Activated CD4-positive, alpha-beta T cell treated with anti-CD3 and anti-CD28 coated beads, Interleukin-2, amount 50 U/mL, for 16 hours (primary cell): ENCODE data around the gene CASP14.
"Not testable (repeated sequence)": the region's sequence is repeated elsewhere in the genome, so short reads cannot be mapped to it uniquely, and the experiment has no call there.

Source experiments
- DNase-seq: peaks from one replicate; pipeline ENCODE4 v3.0.0-alpha.2; 2020

CASP14 gene, protein sequence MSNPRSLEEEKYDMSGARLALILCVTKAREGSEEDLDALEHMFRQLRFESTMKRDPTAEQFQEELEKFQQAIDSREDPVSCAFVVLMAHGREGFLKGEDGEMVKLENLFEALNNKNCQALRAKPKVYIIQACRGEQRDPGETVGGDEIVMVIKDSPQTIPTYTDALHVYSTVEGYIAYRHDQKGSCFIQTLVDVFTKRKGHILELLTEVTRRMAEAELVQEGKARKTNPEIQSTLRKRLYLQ

DNA sequence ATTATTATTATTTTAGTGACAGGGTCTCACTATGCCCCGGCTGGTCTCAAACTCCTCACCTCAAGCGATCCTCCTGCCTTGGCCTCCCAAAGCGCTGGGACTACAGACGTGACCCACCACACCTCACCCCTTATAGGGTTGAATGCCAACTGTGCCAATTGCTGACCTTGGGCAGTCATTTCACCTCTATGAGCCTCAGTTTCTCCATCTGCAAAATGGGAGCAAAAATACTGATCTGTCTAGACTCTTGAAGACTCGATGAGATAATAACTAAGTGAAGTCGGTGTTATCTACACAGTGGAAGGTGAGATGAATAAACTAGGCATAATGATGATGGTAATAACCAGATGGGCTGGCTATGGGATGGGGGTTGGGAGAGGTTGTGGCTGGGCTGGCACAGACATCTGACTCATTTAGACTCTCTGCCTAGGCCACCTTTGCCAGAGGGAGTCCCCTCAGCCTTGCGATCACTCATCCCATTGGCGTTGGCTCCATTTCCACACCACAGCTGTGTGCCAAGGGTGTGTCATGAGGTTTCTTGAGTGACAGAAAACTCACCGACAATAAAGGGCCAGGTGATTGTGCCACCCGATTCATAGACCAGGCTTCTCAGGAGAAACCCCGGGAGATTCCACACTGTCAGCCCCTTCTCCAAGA, at the start of gene CASP14:
Gene CASP14 (plus strand): TSS at position 596 of the 657 bp plus-strand sequence. CDS start 2,772 bp downstream, outside the sequence.
- no peak for DNase-seq

DNA sequence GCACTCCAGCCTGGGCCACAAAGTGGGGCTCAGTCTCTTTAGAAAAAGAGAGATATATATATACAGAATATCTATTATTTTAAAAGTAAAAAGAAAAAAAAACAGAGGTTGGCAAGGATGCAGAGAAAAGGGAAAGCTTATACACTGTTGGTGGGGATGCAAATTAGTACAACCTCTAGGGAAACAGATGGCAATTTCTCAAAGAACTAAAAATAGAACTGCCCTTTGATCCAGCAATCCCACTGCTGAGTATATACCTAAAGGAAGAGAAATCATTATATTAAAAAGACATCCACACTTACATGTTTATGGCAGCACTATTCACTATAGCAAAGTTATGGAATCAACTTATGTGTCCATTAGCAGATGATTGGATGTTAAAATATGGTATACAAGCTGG, 41.0 kb upstream of the CASP14 start:
- no peak for DNase-seq

DNA sequence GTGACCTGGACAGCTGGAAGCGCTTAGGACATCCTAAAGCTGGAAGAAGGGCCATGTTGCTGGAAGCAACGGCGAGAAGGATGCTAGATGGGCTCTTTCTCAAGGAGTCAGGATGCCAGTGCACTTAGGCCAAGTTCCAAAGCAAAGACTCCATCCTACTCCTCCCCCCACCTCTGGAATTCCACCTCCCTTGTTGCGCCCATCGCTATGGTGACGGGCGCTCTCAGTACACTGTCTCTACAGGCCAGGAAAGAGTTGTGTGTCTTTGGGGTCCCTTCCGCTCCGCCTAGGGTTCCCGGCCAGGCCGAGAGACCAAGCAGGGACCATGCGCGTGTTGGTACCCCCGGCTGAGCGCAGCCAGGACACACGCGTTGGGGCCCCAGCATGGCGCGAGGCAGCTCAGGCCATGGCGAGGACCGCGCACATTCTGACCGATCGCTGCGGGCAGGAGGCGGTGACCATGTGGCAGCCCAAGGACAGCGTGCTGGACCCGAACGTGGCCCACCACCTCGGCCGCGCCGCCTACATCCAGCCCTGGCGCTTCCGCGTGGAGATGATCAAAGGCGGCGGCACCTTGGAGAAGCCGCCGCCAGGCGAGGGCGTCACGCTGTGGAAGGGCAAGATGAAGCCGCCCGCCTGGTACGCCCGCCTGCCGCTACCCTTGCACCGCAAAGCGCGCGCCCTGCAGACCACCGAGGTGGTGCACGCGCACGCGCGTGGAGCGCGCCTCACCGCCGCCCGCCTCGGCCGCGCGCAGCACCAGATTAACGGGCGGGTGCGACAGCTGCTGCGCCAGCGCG, 38.6 kb upstream of the CASP14 start:
- no peak for DNase-seq

DNA sequence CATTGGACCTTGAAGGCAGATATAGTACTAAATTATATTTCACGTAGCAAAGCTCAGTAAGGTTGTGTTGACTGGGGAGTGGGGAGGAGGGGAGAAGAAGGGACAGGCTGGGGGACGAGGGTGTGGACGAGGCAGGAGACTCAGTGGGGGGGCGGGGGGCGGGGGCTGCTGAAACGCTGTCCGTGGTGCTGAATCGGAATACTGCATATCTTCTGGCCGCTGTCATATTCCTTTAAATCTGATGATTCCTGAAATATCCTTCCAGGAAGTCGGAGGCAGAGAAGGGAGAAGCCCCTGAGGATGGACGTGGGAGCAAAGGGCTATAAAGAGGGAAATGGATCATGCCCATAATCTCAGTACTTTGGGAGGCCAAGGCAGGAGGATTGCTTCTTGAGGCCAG, 34.7 kb upstream of the CASP14 start:
- no peak for DNase-seq

DNA sequence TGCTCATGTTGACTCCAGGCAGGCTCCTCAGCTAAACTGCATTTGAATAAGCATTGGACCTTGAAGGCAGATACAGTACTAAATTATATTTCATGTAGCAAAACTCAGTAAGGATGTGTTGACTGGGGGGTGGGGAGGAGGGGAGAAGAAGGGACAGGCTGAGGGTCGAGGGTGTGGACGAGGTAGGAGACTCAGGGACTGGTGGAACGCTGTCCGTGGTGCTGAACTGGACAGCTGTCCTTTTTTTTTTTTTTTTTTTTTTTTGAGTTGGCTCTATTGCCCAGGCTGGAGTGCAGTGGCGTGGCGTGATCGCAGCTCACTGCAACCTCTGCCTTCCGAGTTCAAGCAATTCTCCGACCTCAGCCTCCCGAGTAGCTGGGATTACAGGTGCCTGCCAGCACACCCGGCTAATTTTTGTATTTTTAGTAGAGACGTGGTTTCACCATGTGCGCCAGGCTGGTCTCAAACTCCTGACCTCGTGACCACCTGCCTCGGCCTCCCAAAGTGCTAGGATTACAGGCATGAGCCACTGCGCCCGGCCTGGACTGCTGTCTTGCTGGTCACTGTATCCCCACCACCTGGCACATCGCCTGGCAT, 33.2 kb upstream of the CASP14 start:
- DNase-seq, result no peak

DNA sequence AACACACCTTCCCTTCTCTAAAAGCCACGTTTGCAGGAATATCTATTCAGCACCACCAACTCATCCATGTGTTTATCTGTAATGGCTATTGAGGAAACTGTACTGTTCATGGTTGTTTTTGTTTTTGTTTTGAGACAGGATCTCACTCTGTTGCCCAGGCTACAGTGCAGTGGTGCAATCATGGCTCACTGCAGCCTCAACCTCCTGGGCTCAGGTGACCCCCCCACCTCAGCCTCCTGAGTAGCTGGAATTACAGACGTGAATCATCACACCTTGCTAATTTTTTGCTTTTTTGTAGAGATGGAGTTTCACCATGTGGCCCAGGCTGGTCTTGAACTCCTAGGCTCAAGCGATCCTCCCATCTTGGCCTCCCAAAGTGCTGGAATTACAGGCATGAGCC, 30.4 kb upstream of the CASP14 start:
- DNase-seq, result not testable (repeated sequence)

DNA sequence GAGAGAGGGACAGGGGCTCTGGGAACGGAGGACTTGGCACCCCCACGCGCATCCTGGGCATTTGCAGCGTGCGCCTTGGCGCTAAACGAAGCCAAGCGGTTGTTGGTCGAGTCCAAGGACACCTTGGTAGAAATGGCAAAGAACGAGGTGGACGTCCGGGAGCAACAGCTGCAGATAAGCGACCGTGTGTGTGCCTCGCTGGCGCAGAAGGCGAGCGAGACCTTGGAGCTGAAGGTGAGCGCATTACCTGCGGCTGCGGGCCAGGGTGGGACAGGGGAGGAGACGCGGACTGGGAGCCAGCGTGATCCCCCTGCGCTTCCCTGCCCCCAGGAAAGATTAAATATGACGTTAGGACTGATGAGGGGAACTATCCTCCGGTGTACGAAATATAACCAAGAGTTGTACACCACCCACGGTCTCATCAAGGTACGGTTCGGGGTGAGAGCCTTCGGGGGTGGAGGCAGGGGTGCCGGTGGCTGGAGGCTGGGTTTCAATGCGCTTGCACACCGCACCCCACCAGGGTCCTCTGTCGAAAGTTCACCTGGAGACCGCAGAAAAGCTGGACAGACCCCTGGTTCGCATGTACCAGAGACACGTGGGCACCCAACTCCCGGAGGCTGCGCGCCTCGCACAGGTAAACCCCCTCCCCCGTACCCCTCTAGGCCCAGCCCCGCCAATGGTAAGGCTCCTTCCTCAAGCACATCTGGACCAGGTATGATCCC, 27.8 kb upstream of the CASP14 start:
- no peak for DNase-seq

DNA sequence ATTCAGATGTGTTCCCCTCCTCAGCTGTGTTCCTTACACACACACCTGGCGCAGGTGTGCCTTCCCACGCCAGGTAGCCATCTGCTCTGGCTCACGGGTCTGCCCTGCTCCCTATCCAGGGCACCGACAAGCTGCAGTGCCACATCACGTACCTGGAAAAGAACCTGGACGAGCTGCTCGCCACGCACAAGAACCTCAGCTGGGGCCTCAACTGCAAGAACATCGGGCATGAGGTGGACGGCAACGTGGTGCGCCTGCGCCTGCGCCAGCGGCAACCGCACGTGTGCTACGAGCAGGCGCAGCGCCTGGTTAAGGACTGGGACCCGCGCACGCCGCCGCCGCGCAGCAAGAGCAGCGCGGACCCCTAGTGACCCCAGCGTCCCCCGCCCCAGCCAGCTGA, 26.5 kb upstream of the CASP14 start:
- DNase-seq, result no peak

DNA sequence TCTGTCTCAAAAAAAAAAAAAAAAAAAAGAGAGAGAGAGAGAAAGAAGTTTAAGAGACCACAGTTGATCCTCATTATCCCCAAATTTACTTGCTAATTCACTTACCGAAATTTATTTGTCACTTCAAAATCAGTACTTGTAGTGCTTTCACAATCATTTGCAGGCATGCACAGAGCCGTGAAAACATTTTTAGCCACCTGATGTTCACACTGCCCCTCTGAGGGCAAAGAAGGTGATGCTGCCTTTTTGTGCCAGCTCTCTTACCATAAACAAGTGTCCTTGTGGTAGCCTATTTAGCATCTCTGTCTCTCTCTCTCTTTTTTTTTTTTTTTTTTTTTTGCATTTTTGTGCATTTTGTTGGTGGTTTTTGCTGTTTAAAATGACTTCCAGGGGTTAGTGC, 24.1 kb upstream of the CASP14 start:
- no peak for DNase-seq

DNA sequence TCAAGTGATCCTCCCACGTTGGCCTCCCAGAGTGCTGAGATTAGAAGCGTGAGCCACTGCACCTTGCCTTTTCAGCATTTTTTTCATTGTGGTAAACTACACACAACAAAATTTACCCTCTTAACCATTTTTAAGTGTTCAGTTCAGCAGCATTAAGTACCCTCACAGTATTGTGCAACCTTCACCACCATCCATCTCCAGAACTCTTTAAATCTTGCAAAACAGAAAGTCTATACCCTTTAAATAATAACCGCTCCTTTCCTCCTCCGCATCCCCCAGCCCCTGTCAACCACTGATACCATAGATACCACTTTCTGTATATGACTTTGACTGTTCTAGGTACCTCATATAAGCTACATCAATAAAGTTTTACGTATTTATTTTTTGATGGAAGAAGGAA, 20.8 kb upstream of the CASP14 start:
- DNase-seq, result no peak

DNA sequence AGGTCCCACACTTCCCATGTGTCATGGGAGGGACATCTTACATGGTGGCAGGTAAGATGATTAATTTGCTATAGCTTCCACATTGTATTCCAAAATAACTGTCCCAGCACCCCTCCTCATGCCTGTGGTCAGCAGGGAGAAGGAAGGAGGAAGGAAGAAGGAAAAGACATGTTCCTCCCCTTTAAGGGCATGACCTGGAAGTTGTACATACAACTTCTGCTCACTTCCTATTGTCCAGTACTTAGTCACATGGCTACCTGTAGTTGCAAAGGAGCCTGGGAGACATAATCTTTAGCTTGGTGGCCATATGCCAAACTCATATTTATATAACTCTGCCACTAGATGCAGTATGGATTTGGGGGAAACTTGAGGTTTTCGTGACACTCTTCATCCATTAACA, 17.6 kb upstream of the CASP14 start:
- no peak for DNase-seq

DNA sequence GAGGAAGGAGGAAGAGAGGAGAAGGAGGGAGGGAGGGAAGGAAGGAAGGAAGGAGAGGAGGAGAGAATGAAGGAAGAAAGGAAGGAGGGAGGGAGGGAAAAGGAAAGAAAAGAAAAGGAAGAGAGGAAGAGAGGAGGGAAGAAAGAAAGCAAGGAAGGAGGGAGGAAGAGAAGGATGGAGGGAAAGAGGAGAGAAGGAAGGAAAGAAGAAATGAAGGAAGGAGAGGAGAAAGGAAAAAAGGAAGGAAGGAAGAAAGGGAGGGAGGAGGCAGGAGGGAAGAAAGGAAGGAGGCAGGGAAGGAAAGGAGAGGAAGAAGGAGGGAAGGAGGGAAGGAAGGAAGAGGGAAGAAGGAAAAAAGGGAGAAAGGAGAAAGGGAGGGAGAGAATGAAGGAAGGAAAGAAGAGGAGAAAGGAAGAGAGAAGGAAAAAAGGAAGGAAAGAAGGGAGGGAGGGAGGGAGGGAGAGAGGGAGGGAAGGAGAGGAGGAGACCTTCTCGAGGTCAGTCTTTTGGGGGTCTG, 13.4 kb upstream of the CASP14 start:
- no peak for DNase-seq

DNA sequence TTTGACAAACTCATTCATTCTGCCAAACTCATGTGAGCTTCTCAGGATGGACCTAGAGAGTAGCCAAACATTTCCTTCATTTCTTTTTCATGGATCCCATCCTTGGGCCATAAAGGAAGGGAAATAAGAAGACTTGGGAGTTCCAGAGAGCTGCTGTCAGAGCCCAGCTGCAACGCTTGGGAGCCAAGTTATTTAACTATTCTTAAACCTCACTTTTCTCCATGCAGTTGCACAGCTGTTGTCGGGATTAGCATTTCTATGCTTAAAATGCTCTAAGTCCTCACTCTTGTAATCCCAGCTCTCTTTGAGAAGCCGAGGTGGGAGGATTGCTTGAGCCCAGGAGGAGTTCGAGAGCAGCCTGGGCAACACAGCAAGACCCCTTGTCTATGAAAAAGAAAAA, 11.7 kb upstream of the CASP14 start:
- no peak for DNase-seq

DNA sequence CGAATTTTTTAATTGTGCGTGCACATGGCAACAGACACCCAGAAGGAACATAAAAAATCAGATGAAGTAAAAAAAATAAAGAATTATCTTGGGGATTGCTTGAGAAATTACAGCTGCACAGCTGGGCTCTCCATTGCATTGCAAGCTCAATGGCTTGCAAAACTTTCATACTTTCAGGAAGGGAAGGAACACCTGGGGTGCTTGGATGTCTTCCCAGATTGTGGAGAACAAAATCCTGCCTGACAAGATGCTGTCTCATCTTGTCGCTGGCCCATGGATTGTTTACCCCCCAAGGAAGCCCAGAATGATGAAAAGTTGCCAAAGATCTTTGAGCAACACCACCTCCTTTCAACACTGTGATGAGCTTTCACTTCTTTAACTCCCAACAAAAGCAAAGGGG, 11.0 kb upstream of the CASP14 start:
- no peak for DNase-seq

DNA sequence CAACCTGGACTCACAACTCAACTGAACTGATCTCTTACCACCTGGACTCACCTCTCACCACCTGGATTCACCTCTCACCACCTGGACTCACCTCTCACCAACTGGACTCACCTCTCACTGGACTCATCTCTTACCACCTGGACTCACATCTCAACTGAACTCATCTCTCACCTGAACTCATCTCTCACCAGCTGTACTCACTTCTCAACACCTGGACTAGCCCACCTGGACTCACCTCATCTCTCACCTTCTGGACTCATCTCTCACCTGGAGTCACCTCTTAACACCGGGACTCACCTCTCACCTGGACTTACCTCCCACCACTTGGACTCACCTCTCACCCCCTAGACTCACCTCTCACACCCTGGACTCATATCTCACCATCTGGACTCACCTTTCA, 7.3 kb upstream of the CASP14 start:
- no peak for DNase-seq

DNA sequence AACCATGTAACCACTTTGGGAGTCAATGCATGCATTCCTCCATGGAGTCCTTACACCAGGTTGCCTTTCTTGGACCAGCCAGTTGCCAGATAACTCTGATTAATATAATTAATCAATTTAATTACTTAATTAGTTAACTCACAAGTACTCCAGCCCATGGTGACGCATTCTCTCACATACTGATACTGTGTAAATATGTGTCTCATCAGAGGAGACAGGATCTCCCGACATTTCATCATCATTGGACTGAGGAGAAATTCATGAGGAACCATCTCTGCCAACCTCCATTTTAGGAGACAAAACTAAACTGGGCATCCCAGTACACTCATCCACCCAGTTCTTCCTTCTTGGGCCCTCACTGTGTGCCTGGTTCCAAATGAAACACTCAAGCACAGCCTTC, 6.5 kb upstream of the CASP14 start:
- no peak for DNase-seq

DNA sequence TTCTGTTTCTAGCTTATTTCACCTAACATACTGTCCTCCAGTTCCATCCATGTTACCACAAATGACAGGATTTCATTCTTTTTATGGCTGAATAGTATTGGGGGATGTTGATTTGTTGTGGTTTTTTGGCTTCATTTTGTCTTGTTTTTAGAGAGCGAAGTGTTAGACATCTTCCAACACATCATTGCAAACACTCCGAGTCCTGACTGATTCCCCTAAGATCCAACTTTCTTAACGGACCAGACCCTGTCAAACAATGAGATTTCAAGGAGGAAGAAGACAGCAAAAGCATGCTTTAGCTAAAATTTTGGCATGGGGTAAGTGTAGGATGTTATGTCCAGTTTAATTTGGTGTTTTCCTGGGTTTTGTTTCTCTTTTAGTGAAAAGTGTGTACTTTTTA, 3.8 kb upstream of the CASP14 start:
- no peak for DNase-seq

DNA sequence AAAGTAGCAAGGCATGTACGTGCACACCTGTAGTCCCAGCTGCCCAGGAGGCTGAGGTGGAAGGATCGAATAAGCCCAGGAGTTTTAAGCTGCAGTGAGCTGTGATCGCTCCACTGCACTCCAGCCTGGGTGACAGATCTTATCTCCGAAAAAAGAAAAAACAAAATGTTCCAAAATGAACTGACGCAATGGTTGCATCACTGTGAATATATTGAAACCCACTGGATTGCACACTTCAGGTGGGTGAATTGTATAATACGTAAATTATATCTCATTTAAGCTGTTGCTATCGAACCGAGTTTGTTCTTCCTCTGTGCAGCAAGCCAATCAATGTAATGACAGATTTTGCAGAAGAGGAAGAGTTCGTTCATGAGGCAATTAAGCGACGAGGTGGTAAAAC, 1.6 kb upstream of the CASP14 start:
- no peak for DNase-seq

DNA sequence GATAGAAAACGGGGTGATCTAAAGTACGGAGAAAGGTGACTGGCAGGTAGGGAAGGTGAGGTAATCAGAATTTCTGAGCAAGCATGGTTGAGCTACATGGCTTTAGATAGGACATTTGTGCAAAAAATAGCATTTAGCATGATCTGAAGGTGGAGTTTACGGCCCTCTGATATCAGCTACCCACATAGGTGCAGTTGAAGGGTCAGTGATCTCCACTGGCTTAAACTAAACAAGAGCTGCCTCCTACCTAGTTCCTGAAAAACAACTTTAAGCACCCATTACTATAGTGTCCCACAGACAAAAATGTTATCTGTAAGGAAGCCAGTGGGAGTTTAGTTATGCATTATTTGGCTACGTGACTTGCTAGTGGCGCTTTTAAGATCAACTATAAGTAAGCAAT, 1.2 kb upstream of the CASP14 start:
- no peak for DNase-seq

DNA sequence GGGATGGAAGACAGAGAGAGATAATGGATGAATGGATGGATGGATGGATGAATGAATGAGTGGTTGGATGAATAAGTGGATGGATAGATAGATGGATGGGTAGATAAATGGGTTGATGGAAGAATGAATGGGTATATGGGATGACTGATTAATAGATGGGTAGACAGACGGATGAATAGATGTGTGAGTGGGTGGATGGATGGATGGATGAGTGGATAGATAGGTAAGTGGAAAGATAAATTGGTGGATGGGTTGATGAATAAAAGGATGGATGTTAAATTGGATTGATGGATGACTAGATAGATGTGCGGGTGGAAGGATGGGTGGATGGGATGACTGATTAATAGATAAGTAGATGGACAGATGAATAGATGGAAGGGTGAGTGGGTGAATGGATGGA, 1.4 kb downstream of the CASP14 start:
- no peak for DNase-seq

DNA sequence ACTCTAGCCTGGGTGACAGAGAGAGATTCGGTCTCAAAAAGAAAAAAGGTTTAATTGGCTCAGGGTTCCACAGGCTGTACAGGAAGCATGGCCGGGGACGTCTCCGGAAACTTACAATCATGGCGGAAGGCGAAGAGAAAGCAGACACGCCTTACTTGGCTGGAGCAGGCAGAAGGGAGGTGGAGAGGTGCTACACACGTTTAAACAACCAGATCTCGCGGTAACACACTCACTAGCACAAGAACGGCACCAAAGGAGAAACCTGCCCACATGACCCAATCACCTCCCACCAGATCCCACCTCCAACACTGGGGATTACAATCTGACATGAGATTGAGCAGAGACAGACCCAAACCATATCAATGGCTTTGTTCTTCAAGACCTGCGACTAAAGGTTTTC, 12.8 kb downstream of the CASP14 start:
- no peak for DNase-seq

DNA sequence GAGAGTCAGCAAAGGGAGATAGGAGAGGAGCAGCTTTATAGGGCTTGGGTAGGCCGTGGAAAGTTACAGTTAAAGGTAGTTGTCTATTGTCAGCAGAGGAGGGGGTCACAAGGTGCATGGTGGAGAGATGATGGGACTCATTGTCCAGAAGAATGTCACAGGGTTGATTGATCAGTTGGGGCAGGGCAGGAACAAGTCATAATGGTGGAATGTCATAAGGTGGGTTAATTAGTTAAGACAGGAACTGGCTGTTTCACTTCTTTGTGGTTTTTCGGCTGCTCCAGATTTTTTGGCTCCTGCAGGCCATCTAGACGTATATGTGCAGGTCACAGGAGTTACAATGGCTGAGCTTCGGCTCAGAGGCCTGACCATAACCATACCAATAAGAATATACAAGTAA, 21.1 kb downstream of the CASP14 start:
- not testable (repeated sequence) for DNase-seq
